ENCODE data around the gene NANOS2.

NANOS2 gene

GRCh38 chr19:45929247-45929646, 14.7 kb upstream of the NANOS2 start:
- no peak for DNase-seq (ENCODE audit: low read depth, low spot score)

GRCh38 chr19:45927565-45928261, 13.1 kb upstream of the NANOS2 start:
- no peak for DNase-seq (ENCODE audit: low read depth, low spot score)

- no peak for DNase-seq (ENCODE audit: low read depth, low spot score)
Observed at GRCh38 chr19:45924891-45925447, 10.4 kb upstream of the NANOS2 start.

- no peak for DNase-seq (ENCODE audit: low read depth, low spot score)
Observed at GRCh38 chr19:45922281-45922680, 7.7 kb upstream of the NANOS2 start.

GRCh38 chr19:45920458-45920857, 5.9 kb upstream of the NANOS2 start:
- DNase-seq (ENCODE audit: low read depth, low spot score): no peak

GRCh38 chr19:45919678-45920077, 5.1 kb upstream of the NANOS2 start:
- no peak for DNase-seq (ENCODE audit: low read depth, low spot score)

- DNase-seq (ENCODE audit: low read depth, low spot score): no peak
Observed at GRCh38 chr19:45918721-45919120, 4.1 kb upstream of the NANOS2 start.

GRCh38 chr19:45917421-45918091, 3.0 kb upstream of the NANOS2 start:
- no peak for DNase-seq (ENCODE audit: low read depth, low spot score)

GRCh38 chr19:45911291-45911690, 3.3 kb downstream of the NANOS2 start:
- no peak for DNase-seq (ENCODE audit: low read depth, low spot score)

- no peak for DNase-seq (ENCODE audit: low read depth, low spot score)
Observed at GRCh38 chr19:45908956-45909355, 5.6 kb downstream of the NANOS2 start.

GRCh38 chr19:45906221-45906620, 8.4 kb downstream of the NANOS2 start:
- no peak for DNase-seq (ENCODE audit: low read depth, low spot score)

GRCh38 chr19:45905011-45905410, 9.6 kb downstream of the NANOS2 start:
- no peak for DNase-seq (ENCODE audit: low read depth, low spot score)

GRCh38 chr19:45902651-45903625, 11.6 kb downstream of the NANOS2 start:
- peak; percentile 94 for DNase-seq (ENCODE audit: low read depth, low spot score)

- no peak for DNase-seq (ENCODE audit: low read depth, low spot score)
Observed at GRCh38 chr19:45901912-45902650, 12.5 kb downstream of the NANOS2 start, which contains the start of gene MYPOP. Gene MYPOP, minus strand, starts transcription at chr19:45902613. Its CDS starts 840 bp downstream, at chr19:45901773.

- DNase-seq (ENCODE audit: low read depth, low spot score): no peak
Observed at GRCh38 chr19:45901432-45901911, 13.1 kb downstream of the NANOS2 start.

- no peak for DNase-seq (ENCODE audit: low read depth, low spot score)
Observed at GRCh38 chr19:45900738-45901431, 13.7 kb downstream of the NANOS2 start.

GRCh38 chr19:45899919-45900589, 14.5 kb downstream of the NANOS2 start:
- no peak for DNase-seq (ENCODE audit: low read depth, low spot score)

- DNase-seq (ENCODE audit: low read depth, low spot score): no peak
Observed at GRCh38 chr19:45899253-45899652, 15.3 kb downstream of the NANOS2 start.

- DNase-seq (ENCODE audit: low read depth, low spot score): no peak
Observed at GRCh38 chr19:45897261-45897812, 17.2 kb downstream of the NANOS2 start.
